Subcutaneous adipose tissue (tissue), 4 donors: ENCODE results near the gene SMIM23. TPM values are rescaled to one million over a fixed set of nuclear protein-coding genes. Genes with fewer than 3 reads are reported as not detected.

Experiments
- CTCF ChIP-seq: fragments of 450-650 bp; IDR thresholded peaks from one replicate; pipeline ENCODE4 v1.5.1; 2016; ENCODE audit warnings: low read depth, mild to moderate bottlenecking, control low read depth, antibody characterized with exemption, moderate library complexity
- total RNA-seq, 4 donors: library from RNA; depleted of rRNA; stranded (reverse); fragments of >200 nt; gene quantifications; one replicate each; pipeline ENCODE4 v1.1.0, GENCODE V29; 2016

The SMIM23 gene
- total RNA-seq, 4 donors from 2014 or later, result not detected

GRCh38 chr5:171816666-171817065 lies 31.0 kb downstream of the SMIM23 start:
- TF ChIP-seq CTCF, result no peak

- no peak for TF ChIP-seq CTCF
Observed at GRCh38 chr5:171820561-171820960, 34.9 kb downstream of the SMIM23 start.

- no peak for TF ChIP-seq CTCF
Observed at GRCh38 chr5:171821286-171821685, 35.7 kb downstream of the SMIM23 start.

- TF ChIP-seq CTCF, result no peak
Observed at GRCh38 chr5:171823269-171823668, 37.7 kb downstream of the SMIM23 start.

- TF ChIP-seq CTCF, result no peak
Observed at GRCh38 chr5:171825051-171825450, 39.4 kb downstream of the SMIM23 start.

- TF ChIP-seq CTCF, result no peak
Observed at GRCh38 chr5:171826132-171826531, 40.5 kb downstream of the SMIM23 start.

- no peak for TF ChIP-seq CTCF
Observed at GRCh38 chr5:171827162-171827561, 41.5 kb downstream of the SMIM23 start.

- TF ChIP-seq CTCF, result no peak
Observed at GRCh38 chr5:171830686-171831085, 45.1 kb downstream of the SMIM23 start.
